GM19328 (cell line): ENCODE measurements around the gene TCHHL1.

Experiments used
- ATAC-seq: cut with Tn5 transposase; IDR thresholded peaks from one replicate; pipeline ENCODE4 v1.9.1; 2021; ENCODE audit warnings: mild to moderate bottlenecking, moderate library complexity; ENCODE audit not compliant: unreplicated experiment

Gene TCHHL1

DNA sequence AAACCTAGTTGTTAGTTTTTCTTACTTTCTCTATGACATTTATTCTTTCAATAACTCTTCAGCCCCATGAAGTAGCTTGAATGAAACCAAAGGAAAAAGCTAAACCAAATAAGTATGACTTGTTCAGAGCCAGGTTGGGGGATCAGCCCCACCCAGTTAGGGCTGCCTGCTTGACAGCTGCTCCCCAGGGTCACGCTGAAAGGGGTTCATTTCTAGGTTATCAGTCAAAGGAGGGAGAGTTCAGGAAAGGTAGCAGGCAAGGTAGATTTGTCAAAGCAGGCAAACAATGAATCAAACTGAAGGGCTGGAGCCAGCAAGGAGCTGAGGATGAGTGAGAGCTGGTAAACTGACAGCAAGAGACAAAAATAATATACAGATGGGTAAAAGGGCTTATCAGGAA lies 49.0 kb downstream of the TCHHL1 start:
- no peak for ATAC-seq

DNA sequence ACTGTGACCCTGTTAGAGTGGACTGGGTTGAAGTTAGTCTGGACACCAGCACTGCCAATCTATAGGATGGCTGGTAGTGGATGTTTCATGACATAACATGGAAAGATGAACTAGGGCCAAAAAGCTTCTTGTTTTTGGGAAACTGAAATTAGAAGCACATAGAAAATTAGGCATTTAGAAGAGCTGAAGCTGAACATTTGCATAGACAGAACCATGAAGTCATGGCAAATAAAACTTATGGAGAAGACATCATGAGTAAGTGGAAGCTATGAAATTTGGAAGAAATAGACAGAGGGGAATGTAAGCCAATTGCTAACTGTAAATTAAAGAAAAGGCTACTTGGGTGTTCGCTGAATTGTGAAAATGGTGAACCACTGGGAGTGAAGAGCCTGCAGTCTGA lies 49.4 kb downstream of the TCHHL1 start:
- no peak for ATAC-seq

DNA sequence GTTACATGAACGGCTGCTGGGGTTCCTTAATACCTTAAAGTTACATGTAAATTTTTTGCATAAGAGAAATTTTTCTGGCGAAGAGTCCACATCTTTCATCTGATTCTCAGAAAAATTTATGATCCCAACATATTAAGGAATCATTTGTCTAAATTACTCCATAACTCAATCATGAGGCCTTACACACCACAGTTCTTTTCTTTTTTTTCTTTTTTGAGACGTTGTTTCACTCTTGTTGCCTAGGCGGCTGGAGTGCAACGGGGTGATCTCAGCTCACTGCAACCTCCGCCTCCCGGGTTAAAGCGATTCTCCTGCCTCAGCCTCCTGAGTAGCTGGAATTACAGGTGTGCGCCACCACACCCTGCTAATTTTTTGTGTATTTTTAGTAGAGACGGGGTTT lies 50.0 kb downstream of the TCHHL1 start:
- no peak for ATAC-seq

DNA sequence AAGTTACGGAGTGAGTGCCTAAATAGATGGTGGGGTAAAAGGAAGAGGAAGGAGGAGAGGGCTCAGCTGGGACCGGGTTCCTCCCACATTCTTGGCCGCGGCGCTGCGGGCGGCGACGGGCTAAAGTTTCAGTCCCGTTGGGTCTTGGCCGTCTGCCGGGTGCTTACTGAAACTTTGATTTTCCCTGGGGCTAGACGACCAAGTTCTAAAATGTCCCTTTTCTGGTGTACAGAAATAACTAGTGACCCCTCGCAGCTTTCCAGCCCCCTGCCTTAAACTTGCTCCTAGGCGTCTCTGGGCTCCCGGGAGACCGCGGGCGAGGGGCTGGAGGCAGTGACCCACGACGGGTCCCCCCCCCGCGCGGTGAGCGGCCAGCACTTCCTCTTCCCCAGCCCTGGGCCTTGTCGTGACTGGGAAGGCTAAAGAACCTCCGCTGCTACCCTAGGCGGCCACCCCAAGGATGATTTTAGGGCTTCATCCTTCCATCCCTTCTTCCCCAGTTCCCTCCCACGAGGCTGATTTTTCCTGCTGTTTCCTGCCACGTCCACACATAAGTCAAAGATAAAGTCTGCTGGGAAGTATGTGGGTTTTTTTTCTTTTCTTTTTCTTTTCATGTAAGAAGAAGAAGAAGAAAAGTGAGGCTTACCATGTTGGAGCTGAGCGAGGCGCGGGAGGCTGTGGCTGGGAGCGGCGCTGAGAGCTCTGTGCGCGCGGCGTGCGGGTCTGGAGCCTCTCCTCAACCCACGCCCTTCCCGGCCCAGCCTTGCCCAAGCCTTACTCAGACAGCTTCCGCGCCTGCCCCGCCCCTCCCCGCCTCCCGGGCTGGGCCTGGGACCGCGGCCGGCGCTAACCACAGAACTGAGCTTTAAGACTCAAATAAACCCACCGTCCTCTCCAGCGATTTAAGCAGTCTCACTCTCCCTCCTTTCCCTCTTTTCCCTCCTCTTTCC lies 52.3 kb downstream of the TCHHL1 start, which contains the start of gene S100A11:
Gene S100A11 (minus strand): TSS at position 738 of the 950 bp plus-strand sequence. CDS start 89 bp downstream, at position 649.
- no peak for ATAC-seq

DNA sequence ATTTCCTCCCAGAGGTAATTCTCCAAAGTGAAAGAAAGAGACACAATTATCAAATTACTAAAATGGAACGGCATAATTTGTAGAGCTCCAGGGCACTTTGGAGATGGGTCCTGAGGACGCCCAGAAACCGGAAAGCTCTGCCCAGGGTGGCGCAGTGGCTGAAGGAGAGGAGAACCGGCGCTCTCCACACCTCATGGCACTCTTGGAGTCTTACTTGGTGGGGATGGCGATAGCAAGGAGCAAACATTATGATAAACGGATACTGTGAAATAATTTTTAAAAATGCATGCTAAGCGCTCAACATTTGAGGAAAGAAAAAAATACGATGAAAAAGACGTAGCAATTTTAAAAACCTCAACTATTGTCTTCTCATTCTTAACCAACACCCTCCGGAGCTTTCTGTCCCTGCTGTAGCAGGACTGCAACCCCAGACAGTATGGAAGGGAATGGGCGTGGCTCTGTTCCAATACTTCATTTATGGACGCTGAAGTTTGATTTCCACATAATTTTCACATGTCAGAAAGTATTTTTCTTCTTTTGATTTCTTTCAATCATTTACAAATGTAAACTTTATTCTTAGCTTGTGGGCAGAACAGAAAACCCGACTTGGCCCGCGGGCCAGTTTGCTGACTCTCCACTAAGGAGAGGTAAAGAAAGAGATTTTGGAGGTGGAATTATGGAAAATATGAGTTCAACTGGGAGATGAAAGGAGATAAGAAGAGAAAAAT lies 53.2 kb downstream of the TCHHL1 start:
- no peak for ATAC-seq

DNA sequence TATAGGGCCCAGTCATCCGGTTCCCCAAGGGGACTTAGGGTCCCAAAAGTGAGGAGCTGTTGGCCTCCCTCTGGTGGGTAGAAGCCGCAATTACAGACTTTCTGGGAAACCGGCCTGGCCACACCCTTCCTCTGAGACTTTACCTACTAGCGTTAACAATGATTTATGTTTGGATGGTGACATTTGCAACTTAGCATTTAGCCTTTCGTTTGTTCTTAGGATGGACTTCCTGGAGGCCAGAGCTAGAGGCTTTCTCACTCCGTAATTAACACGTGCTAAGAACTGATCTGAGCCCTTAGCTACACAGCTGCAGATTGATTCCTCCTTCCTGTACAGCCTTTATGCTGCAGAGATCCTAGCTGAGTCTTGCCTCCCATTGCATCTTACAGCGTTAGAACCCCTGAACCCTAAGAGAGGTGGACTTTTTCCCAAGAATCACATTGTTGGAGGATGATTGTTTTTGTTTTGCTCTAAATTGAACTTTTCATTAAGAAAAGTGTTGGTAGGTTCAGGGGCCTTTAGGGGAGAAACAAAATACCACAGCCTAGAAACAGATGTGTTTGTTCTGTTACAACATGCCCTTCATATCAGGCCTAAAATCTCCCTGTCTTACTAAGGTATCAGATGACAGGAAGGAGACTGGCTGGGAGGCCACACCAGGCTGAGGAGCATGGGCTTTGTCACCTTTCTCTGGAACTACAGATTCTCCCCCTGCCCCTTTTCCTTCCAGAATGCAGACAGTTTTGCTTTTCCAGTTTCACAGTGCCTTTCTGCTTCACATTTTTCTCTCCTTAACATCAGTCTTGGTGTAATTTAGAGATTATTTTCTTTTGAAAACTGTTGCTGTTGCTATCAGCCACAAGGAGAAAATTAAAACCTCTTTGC lies 54.0 kb downstream of the TCHHL1 start:
- ATAC-seq, result no peak

DNA sequence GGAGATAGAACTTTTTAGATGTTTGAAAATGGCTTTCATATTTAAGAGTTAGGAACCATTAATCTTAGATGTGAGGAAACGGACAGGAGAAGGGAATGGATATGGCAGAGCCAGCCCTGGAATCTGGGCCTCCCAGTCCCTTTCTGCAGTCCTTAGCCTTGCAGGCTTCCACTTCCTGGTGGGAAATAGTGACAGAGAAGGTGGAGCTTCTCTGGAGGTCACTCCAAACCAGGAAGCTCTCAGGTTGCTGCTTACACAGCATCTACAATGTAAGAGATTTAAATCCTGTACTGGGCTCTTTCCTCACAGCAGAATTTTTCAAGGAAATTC lies 54.6 kb downstream of the TCHHL1 start:
- no peak for ATAC-seq
